RCC 7860 (cell line): ENCODE data around the gene DIRAS3.
"Not testable (repeated sequence)": the region's sequence is repeated elsewhere in the genome, so short reads cannot be mapped to it uniquely, and the experiment has no call there.

Experiments
- DNase-seq: peaks from one replicate; pipeline ENCODE4 v3.0.0-alpha.2; 2015; ENCODE audit warnings: low spot score
- FAIRE-seq: peaks from 2 replicates; lab custom pipeline; 2012; peaks lifted over from hg19 to GRCh38; lab: Jason Lieb, UNC

The DIRAS3 gene, protein sequence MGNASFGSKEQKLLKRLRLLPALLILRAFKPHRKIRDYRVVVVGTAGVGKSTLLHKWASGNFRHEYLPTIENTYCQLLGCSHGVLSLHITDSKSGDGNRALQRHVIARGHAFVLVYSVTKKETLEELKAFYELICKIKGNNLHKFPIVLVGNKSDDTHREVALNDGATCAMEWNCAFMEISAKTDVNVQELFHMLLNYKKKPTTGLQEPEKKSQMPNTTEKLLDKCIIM

DNA sequence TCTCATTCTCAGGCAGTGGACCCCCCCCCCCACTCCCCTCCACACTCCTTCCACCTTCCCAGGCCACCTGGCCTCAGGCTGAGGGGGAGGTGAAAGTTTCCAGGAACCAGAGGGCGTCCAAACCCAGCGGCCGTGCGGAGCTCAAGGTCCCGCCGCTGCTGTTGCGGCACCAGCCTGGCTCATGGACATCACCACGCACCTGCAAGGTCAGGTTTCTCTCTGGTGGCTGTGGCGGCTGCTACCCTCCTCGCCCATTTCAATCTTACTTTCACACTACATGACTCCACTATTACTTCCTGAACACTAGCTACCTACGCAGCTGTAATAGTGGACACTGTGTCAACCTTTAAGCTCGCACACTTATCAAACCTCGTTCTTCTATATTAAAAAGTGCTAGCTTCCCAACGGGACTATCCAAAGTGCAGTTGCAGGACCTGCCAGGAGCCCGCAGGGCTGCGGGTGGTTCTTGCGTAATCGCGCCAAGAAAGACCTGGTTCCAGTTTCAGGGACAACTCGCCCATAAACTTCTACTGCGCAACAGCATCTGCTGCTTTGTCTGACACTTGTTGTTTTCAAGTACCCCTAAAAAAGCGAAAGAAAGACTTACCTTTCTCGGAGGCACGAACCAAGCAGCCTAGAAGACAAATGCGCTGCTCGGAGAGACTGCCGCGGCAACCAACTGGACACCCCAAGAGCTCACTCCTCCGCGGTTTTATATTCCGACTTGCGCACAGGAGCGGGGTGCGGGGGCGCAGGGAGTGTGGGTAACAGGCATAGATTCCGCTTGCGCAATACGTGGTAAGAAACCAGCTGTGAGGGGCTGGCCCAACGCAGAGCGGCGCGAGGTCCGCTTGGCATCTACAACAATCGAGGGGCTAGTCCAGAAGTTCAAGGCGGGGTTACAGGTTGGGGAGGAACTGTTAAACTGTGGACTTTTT, at the start of gene DIRAS3:
DIRAS3 (minus strand) TSS at position 687 of the 938 bp plus-strand sequence. CDS start 3,330 bp downstream, outside the sequence.
- FAIRE-seq, result no peak
- no peak for DNase-seq

DNA sequence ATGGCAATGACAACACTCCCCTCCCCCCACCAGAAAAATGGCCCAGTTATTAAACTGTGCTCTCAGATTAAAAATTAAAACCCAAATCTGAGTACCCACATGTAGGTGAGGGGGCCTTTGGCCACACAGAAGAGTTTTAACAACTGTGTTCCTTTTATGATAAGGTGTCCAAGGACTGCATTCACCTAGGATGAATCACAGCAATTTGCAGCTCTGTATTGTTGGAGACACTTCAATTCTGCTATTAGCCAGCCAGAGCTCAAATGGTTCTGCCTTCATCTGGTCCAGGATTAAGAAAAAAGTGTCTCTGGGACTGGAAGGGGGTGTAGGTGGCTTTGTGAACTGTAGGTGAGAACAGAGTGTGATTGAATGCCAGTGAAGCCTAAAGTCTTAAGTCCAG, 43.3 kb upstream of the DIRAS3 start:
- no peak for FAIRE-seq
- DNase-seq, result no peak

DNA sequence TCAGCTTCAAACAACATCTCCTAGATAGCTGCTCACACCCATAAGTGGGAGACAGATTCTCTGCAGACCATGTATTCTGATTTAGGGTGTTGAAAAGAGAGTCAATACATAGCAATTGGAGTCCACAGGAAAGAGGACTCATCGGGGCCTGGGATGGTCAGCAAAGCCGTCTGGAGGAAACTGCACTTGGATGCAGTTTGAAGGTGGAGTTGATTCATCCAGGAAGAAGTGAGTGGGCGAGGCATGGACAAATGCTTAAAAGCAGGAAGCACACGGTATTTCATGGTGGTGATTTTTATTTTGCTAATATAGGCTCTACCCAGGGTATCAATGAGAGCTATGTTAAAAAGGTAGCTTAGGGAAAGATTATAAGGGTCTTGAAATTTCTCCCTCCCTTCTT, 36.8 kb upstream of the DIRAS3 start:
- DNase-seq (no peak), FAIRE-seq (no peak)

DNA sequence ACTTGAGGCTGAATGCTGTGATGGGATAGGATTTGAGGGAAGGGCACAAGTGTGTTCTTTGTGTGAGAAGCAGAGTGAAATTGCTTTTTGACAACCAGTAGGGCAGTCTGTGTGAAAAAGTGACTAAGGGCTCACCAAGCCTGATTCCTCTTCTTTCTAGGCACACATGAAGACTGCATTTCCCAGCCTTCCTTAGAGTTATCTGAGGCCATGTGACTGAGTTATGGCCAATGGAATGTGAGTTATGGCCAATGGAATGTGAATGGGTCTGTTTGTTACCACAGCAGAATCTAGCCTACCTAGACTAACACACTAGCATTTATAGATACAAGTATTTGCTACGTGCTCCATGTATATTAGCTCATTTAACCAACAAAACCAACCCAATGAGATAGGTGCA, 35.3 kb upstream of the DIRAS3 start:
- no peak for FAIRE-seq
- DNase-seq, result no peak

DNA sequence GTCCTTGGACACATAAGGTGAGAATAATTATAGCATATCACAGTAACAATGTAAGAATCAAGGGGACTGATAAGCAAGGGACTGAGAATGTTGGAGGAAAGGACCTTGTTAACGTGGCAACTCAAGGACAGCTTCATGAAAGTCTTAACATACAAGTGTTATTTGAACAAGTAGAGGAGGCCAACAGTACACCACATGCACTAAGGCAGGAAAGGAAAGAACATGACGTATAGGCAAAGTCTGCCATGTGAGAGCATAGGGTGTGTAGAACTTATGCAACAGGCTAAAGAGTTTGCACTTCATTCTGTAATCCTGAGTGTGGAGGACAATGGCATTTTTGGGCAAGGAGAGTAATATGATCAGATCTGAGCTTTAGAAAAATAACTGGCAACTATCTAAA, 33.3 kb upstream of the DIRAS3 start:
- FAIRE-seq (no peak), DNase-seq (no peak)

DNA sequence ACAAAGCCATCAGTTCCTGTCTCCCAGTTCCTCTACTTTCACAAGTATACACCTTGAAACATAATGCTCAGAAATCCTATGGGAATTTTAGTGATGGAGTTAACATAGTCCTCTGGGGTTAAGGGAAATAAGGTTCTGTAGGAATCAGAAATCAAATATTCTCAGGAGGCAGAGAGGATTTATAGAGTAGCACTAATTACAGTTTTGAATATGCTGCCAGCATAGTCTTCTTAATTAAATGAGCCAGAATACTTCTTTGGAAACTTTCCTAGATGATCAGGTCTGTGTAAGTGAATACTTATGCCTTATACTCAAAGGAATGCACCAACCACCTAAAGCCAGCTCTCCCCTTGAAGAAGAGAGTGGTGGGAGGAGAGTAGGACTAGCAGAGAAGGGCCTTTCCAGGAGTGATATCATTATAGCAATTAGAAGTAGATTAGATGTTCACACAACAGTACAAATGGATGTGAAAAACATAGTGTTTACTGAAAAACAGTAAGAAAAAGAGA, 31.4 kb upstream of the DIRAS3 start:
- DNase-seq (no peak), FAIRE-seq (no peak)

DNA sequence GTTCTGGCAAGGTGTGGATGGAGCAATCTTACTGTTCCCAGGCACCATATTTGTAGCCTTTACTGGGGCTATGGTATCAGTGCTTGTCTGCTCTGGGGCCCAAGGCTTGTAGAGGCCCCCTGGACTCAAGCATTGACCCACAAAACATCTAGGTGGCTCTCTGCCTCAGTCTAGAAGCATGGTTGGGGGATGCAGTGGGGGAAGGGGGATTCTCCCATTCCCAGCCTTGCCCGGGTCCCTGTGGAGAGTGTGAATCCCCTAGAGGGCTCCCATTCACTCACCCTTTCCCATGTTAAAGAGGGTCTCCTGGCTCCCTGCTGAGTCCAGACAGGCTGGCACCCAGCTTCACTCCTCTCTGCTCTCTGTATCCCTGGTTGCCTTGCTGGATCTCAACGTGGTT, 28.2 kb upstream of the DIRAS3 start:
- no peak for FAIRE-seq
- no peak for DNase-seq

DNA sequence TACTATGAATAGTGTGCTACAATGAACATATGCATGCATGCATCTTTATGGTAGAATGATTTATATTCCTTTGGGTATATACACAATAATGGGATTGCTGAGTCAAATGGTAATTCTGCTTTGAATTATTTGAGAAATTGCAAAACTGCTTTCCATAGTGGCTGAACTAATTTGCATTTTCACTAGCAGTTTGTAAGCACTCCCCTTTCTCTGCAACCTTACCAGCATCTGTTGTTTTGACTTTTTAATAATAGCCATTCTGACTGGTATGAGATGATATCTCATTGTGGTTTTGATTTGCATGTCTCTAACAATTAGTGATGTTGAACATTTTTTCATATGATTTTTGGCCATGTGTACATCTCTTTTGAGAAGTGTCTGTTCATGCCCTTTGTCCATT, 24.0 kb upstream of the DIRAS3 start:
- DNase-seq (no peak), FAIRE-seq (no peak)

DNA sequence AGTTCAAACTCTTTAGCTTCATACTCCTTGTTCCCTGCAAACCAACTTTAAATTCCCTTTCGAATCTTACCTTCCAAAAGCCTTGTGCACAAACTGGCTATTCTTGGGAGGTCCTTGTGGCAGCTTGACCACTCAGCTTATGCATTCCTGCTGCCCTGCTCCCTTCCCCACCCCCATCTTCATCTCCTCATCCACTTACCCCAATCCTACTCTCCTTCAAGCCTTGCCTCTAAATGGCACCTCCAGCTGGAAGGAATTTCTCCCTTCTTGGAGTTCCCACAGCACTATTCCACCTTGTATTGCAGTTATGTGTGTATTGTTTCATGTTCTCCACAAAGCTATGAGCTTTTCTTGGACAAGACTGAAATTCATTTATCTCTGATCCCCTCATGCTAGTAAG, 15.3 kb upstream of the DIRAS3 start:
- no peak for FAIRE-seq
- no peak for DNase-seq

DNA sequence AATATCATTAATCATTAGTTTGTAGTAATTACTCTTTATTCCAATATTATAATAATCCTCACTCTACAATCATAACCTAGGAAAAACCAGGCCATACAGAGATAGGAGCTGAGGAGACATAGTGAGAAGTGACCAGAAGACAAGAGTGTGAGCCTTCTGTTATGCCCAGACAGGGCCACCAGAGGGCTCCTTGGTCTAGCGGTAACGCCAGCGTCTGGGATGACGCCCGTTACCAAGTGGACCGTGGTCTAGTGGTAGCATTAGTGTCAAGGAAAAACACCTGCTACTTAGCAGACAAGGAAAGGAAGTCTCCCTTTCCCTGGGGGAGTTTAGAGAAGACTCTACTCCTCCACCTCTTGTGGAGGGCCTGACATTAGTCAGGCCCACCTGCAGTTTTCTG, 7.6 kb upstream of the DIRAS3 start:
- not testable (repeated sequence) for FAIRE-seq, DNase-seq

DNA sequence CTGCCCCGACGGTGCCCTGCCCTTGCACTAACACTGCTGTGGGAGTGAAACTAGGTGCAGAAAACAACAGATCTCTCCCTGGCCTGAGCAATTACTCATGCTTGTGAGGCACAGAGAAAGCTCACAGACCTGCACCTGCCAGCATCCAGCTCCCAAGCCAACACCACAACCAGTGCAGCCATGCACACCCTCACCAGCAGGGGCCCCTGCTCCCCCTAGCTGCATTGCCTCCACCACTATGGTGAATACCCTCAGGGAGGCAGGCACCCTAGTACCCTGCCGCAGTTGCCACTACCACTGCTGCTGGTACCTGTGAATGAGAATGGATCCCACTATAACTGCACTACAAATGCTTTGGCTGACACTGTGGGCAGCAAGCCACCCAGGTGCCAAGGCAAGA, 7.1 kb upstream of the DIRAS3 start:
- FAIRE-seq, result no peak
- DNase-seq, result no peak

DNA sequence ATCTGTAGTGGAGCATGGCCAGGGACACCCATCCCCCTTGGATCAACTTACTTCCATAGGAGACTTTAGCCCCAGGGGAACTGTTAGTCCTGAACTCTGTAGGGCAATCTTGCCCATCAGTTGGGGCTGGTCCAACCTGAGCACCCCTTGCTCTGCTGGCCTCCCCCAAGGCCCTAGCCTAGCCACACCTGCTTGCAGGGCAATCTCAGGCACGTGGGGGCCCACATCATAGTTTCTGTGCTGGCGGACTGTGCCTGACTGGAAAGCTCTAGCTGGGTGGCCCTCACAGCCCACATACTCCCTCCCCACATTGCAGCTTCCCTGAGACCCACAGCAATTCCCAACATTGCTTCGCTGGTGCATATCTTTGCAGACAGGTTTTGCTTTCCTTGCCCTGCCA, 6.6 kb upstream of the DIRAS3 start:
- FAIRE-seq (no peak), DNase-seq (no peak)

DNA sequence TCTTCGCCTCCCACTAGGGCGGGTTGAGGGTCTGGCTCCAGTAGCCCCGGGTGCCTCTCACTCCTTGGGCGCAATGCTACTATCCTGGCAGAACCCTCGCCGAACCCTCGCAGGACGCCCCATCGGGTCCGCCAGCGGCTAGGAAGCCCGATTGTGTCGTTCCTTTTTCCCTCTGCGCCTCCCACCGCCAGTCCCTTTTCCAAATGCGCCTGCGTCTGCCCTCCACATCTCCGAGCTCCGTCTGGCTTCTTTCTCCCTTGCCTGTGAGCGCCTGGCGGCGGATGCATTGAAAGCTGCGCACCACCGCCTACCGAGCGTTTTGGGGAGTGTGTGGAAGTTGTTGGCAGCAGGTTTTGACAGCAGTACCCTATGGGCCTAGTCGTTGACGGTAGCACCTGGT, 1.0 kb upstream of the DIRAS3 start:
- FAIRE-seq (no peak), DNase-seq (no peak)

DNA sequence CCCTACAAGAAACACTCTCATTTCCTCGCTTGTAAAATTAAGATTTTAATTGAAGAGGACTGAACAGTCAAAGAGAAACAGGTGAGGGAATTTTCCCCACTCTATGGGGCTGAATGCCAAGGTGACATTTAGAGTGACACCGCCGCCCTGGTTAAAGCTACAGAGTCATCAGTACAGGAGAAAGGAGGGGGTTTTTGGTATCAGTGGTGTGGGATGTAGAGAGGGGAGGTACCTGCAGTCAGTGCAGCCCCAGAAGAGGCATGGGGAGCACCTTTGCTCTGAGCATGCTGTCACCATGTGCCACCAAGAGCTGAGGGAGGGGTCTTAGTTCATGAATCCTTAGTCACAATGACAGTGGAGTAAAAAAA, 2.8 kb downstream of the DIRAS3 start:
- DNase-seq, result no peak
- no peak for FAIRE-seq

DNA sequence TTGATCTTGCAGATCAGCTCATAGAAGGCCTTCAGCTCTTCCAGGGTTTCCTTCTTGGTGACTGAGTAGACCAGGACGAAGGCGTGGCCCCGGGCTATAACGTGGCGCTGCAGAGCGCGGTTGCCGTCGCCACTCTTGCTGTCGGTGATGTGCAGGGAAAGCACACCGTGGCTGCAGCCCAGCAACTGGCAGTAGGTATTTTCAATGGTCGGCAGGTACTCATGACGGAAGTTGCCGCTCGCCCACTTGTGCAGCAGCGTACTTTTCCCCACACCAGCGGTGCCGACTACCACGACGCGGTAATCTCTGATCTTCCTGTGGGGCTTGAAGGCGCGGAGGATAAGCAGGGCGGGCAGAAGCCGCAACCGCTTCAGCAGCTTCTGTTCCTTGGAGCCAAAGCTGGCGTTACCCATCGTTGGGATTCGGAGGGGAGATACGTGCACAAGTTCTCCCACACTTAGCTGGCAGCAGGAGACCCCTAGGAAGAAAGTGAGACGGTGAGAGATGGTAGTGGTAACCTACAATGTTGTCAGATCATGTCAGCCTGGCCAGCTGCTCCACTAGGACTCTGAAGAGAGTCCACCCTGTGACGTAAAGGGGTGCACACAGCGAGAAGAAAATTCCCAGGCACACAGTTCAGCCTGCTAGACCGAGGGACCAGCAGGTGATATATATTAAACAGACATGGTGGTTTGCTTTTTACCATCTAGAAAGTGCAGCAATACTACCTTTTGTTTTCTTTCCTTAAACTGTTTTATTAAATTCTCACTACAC, 3.4 kb downstream of the DIRAS3 start:
- no peak for DNase-seq

DNA sequence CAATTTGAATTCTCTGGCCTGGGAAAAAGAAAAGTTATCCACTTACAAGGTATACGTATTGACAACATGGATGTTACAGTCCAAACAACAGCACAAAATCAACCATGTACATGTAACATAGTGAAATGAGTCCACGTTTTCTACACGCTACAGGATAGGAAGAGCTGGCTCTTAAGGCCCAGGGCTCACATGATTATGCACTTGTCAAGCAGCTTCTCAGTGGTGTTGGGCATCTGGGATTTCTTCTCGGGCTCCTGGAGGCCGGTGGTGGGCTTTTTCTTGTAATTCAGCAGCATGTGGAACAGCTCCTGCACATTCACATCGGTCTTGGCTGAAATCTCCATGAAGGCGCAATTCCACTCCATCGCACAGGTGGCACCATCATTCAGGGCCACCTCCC, 4.0 kb downstream of the DIRAS3 start:
- DNase-seq, result no peak
- no peak for FAIRE-seq

More for the DNA sequence above, 3.4 kb downstream of the DIRAS3 start:
- FAIRE-seq, result no peak

DNA sequence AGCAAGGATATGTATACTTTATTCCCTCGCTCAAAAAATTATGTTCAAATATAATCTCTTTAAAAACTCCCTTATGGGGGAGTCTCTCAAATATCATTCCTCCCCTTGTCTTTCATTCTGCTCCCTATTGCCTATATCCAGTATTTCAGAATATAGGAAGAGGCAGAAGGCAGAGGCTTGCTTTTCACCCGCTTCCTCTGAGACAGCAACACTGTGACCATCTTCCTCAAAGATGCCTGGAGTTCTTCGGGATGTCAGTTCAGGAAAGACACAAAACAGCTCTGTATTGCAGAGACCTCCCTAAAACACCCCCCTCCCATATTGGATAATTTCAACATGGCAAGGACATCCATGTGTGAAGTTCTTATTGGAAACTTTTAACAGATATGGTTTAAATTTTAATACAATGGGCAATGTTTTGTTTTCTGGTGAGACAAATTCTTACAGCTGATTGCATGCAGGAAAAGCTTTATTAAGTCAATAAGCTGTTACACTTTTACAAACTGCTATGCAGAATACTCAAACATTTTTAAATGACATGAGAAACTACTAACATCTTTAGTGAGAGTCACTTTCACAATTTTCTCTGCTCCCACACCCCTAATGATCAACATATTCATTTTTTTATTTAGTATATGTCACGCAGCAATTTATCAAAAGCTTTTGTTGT, 4.8 kb downstream of the DIRAS3 start:
- no peak for FAIRE-seq
- DNase-seq, result no peak

DNA sequence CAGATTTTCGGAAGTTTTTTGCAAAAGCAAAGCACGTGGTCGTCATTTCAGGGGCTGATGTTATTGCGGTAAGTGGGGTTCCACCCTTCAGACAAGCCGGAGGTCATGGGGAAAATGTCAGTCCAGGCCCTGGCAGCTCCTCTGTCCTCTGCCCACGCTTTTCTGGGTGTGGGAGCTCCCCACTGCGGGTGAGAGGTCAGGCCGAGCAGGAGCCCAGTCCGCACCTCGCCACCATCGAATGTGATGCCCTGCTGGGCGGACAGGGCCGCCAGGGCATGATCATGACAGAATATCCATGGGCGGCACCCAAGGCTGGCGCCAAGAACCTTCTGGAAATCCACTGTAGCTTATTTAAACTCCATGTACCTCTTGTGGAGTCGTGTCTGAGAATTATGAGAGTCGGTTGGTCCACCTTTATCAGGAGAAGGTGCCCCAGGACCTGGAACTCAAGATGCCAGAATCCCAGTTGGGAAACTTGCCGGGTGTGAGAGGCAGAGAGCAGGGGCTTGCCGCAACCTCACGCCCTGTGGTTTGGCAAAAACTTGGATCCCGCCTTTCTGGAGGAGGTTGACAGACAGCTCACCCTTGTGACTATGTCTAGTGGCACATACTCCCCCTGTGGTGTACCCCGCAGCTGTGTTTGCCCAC, 6.9 kb downstream of the DIRAS3 start:
- DNase-seq, result no peak
- FAIRE-seq, result no peak

DNA sequence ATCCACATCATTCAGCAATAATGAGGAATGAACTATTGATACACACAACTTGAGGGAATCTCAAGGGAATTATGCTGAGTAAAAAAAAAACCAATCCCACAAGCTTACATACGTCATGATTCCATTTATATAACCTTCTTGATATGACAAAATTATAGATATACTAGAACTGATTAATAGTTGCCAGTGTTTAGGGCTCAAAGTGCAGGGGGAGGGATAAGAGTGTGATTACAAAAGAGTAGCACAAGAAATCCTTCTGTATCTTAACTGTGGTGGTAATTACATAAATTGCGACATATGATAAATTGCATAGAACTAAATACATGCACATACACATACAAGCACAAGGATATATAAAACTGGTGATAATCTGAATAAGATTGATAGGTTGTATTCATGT, 13.5 kb downstream of the DIRAS3 start:
- DNase-seq (no peak), FAIRE-seq (no peak)

DNA sequence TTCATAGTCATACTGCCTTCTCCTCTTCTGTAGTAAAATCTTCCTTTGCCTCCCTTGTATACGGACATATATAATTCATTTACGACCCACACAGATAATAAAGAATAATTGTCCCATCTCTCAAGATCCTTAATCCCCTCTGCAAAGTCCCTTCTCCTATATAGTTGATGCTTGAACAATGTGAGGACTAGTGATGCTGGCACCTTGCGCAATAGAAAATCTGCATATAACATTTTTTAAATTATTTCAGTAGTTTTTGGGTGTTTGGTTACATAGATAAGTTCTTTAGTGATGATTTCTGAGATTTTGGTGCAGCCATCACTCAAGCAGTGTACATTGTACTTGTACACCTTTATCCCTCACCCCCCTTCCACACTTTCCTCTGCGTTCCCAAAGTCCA, 21.0 kb downstream of the DIRAS3 start:
- FAIRE-seq (no peak), DNase-seq (no peak)
